ENCODE data around the gene MAST4.
"Not testable (repeated sequence)": the region's sequence is repeated elsewhere in the genome, so short reads cannot be mapped to it uniquely, and the experiment has no call there.

MAST4 gene

DNA sequence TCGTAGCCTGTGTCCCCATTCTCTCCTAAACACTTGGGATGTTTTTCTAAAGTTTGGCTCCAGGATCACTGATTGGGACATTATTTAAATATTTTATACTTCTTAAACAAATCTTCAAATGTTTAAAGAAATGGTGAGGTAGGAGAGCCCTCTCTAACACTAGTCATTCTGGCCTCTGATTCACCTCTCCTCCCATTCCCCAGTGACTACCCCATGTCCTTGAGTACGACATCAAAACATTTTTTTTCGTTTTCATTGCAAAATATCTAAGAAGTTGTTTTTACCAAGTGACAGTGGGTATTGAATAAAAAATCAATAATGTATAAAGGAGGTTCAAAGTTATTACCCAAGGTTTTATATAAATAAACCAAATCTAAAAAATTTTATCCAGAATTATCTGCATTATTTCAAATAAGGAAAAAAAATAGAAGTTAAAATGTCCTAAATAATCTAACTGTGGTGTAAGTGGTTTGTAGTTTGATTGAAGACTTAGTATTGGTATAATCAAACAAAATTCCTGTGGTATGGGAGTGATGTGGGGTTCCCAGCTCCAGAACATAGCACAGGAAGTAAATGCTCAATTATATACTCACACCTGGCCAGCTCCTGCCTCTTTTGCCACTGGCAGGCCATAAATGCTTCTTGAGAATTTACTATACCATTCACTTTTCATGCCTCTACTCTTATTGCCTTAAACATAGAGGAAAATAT is 51.1 kb downstream of the MAST4 start:
- DNase-seq = no peak

GRCh38 chr5:66652818-66653217 is 56.6 kb downstream of the MAST4 start:
- DNase-seq = no peak

GRCh38 chr5:66653325-66653724 is 57.1 kb downstream of the MAST4 start:
- no peak for DNase-seq

- DNase-seq = no peak
Observed at GRCh38 chr5:66655395-66656324, 59.5 kb downstream of the MAST4 start.

GRCh38 chr5:66658516-66658915 is 62.3 kb downstream of the MAST4 start:
- no peak for DNase-seq

GRCh38 chr5:66659780-66660179 is 63.6 kb downstream of the MAST4 start:
- DNase-seq = no peak

- DNase-seq = no peak
Observed at GRCh38 chr5:66660396-66660795, 64.2 kb downstream of the MAST4 start.

DNA sequence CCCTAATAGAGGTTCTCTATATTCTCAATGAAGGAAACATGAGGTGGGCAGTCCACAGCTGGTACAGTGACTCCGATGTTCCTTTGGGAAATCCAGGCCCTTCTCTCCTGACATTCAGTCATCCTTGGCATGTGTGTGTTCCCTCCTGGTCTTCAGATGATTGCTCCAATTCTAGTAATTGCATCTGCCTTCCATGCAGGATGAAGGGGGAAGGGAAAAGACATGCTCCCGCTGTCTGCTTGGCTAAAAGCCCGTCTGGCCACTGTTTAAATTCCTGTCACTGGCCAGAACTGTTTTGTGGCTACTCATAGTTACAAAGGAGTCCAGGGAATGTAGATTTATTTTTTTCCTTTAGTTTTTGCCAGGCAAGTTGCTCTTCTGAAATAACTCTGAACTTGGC is 65.0 kb downstream of the MAST4 start:
- DNase-seq = no peak

DNA sequence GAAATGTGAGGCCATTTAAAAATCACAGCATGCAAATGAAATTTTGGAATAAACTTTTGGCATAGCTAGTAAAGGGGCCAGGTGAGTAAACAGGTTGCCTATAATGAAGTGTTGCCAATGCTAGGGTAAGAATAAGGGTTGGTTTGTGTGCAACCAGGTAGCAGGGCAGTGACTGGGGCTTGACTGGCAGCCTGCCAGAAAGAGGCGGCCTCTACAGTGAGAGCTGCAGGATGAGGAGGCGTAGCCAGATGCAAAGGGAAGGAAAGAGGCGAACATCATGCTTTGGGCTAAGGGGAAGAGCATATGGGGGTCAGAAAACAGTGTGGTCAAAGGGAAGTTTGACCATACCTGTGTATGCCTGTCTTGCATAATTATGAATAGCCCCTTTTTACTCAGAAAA is 70.6 kb downstream of the MAST4 start:
- no peak for DNase-seq

DNA sequence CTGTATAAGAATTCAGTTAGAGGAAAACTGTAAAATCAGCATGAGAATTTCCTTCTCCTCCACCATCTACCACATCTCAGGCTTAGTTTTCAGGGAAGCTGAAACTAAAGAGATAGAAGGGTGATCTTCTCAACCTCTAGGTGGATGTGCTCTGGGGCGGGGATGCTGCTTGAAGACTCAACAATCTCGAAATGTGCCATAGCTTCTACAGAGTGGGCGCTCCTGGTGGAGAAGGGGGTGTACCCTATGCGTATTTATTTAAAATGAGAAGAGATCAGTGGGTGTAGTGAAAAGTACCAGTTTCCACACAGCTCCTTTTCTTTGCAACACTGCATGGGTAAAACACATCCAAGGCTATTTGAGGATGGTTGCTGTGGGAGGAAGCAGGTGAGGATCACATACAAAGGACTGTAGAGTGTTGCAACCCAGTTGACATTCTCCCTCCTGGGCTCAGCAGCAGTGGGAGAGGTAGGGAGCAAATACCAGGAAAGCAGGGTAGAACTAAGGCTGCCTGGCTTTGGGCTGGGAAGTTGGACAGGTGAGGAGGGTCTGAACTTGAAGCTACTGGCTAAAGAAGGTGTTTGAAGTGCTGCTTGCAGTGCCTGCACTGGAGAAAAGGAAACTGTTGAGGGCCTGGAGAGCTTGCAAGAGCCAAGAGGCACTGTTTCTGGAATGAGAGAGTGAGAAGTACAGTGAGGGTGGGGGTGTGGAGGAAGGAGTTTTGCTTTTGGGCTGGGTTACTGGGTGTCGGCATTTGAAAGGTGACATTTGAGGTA is 73.1 kb downstream of the MAST4 start:
- no peak for DNase-seq

DNA sequence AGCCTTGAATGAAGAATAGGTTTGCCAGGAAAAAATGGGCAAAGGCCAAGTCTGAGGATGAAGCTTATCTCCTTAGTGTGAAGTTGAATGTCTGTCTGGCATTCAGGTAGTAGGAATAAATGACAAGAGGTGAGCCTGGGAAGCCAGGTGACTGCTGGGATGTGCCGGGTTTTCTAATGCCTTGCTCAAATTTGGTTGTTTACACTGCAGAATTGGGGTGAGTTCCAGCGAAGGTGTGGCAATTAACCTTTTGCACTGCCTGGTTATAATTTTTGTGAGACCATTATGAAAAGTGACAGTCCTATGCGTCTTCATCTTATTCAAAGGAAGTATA is 73.6 kb downstream of the MAST4 start:
- no peak for DNase-seq

DNA sequence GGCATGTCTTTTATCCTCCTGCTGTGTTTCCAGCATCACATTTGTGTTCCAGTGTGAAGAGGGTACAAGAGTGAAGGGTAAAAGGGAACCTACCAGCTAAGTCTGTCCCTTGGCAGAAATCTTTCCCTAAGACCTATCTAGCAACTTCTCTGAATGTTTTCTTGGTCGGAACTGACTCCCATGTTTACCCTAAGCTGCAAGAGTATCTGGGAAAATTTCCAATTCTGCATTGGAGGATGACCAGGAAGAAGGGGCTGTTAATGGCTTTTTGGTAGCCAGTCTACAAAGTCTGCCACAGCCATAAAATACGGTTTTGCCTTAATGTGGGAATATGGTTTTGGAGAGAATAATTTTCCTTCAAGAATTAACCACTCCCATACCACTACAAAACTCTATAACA is 75.1 kb downstream of the MAST4 start:
- DNase-seq = no peak

DNA sequence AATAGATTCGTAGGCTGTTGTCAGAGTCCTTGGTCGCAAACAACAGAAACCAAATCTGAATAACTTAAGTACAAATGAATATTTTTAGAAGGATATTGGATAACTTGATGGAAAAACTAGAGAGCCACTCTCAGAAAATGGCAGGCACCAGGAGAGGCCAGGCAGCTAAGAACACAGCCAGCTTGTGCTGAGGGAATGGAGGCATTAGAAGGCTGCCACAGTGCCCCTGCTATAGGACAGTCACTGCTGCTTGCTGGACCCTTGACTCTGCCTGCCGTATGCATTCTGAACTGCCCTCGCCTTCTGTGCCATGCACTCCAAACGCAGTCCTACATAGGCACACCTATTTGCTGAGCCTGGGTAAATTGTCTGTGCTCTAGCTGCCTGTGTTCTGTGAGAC is 78.6 kb downstream of the MAST4 start:
- DNase-seq = no peak

DNA sequence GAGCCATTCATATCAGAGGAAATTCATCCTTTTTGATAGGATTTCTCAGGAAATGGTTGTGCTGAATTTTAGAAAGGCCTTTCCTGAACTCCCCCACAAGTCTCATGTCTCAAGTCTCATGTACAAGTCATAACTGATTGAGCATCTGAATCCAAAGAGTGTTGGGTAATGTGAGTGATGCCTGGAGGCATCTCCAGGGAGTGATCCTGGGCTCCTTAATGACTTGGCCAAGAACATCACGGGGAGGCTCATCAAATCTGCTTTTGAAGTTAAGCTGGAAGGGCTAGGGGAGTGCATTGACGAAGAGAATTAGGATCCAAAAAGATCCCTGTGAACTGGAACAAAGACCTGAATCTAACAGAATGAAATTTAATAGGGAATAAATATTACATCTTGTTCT is 79.2 kb downstream of the MAST4 start:
- no peak for DNase-seq

GRCh38 chr5:66680221-66680620 is 84.0 kb downstream of the MAST4 start:
- DNase-seq = no peak

GRCh38 chr5:66680804-66681203 is 84.6 kb downstream of the MAST4 start:
- no peak for DNase-seq

GRCh38 chr5:66684663-66685062 is 88.5 kb downstream of the MAST4 start:
- DNase-seq = no peak

- no peak for DNase-seq
Observed at GRCh38 chr5:66689522-66690220, 93.5 kb downstream of the MAST4 start.

DNA sequence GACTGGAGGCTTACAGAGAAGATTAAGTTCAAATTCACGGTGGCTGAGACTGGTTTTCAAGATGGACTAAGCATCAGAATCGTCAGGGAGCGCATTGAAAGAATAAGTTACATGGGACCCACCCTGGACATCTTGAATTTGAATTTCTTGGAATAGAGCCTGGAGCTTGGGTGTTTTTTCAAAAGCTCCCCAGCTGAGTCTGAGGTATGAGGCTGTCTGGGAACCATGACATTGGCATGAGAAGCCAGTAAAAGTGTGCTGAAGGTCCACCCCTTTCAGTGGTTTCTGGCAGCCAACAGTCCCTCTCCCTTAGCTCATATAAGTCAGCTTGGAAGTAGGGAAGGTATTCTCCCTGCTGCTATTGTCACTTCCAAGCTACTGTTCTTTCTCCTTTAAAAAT is 97.8 kb downstream of the MAST4 start:
- DNase-seq = no peak

- not testable (repeated sequence) for DNase-seq
Observed at GRCh38 chr5:66695840-66696239, 99.6 kb downstream of the MAST4 start.

- DNase-seq = no peak
Observed at GRCh38 chr5:66697796-66698564, 101.8 kb downstream of the MAST4 start.

DNA sequence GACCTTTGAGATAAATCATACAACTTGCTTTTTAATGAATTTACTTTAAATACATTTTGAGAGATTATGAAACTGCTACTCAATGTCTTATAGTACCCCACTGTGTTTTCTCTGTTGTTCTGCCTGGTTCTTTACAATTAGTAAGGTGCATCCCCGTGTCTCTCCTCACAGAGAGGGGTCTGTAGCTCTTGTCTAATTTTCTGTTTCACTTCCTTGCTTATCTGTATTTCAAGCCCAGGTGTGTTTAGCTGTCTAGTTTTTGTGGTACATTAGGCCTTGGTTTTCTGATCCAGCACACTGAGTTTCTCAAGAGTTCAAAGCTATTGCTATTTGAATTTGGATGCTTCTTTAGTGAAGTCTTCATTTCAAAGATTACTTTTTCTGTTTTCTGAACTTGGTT is 105.1 kb downstream of the MAST4 start:
- no peak for DNase-seq

Data from NK-92 treated with Interleukin-12 subunit alpha and Interleukin-12 subunit beta, amount 100 ng/mL, for 24 hours (cell line).